HG03571 (cell line): ENCODE results near the gene DCTN2.
A peak's percentile ranks its signal among the peaks of the same experiment; 100 is the strongest.
"Not testable (repeated sequence)": the region's sequence is repeated elsewhere in the genome, so short reads cannot be mapped to it uniquely, and the experiment has no call there.

ENCODE experiments used
- ATAC-seq: cut with Tn5 transposase; IDR thresholded peaks from one replicate; pipeline ENCODE4 v1.9.1; 2021; ENCODE audit not compliant: unreplicated experiment

DCTN2 gene

GRCh38 chr12:57529831-57530230, 17.2 kb downstream of the DCTN2 start:
- ATAC-seq = no peak

GRCh38 chr12:57528831-57529555, 18.0 kb downstream of the DCTN2 start:
- no peak for ATAC-seq

- no peak for ATAC-seq
Observed at GRCh38 chr12:57528176-57528575, 18.8 kb downstream of the DCTN2 start.

GRCh38 chr12:57527184-57527583, 19.8 kb downstream of the DCTN2 start:
- ATAC-seq = no peak

GRCh38 chr12:57526477-57527126, 20.4 kb downstream of the DCTN2 start:
- ATAC-seq = no peak

- ATAC-seq = no peak
Observed at GRCh38 chr12:57525615-57526383, 21.2 kb downstream of the DCTN2 start.

- ATAC-seq = no peak
Observed at GRCh38 chr12:57524814-57525614, 22.0 kb downstream of the DCTN2 start.

GRCh38 chr12:57523706-57524614, 23.0 kb downstream of the DCTN2 start:
- ATAC-seq = no peak

- no peak for ATAC-seq
Observed at GRCh38 chr12:57522887-57523705, 23.9 kb downstream of the DCTN2 start.

GRCh38 chr12:57522011-57522886, 24.7 kb downstream of the DCTN2 start, which contains the start of gene MBD6:
TSS of gene MBD6 (plus strand) at chr12:57522824. CDS start at chr12:57524304, 1,480 bp downstream.
- ATAC-seq = peak; percentile 29

GRCh38 chr12:57521525-57522010, 25.4 kb downstream of the DCTN2 start:
- no peak for ATAC-seq

- peak; percentile 59 for ATAC-seq
Observed at GRCh38 chr12:57520053-57520818, 26.8 kb downstream of the DCTN2 start, which contains the start of gene DDIT3. TSS of gene DDIT3 (minus strand) at chr12:57520514. CDS start at chr12:57517406, 3,108 bp downstream.

- no peak for ATAC-seq
Observed at GRCh38 chr12:57519796-57520052, 27.3 kb downstream of the DCTN2 start.

GRCh38 chr12:57518920-57519795, 27.8 kb downstream of the DCTN2 start:
- no peak for ATAC-seq

- ATAC-seq = no peak
Observed at GRCh38 chr12:57518176-57518919, 28.6 kb downstream of the DCTN2 start.

GRCh38 chr12:57517718-57518117, 29.3 kb downstream of the DCTN2 start:
- not testable (repeated sequence) for ATAC-seq
